ENCODE measurements around the gene GREB1L.

GREB1L gene

DNA sequence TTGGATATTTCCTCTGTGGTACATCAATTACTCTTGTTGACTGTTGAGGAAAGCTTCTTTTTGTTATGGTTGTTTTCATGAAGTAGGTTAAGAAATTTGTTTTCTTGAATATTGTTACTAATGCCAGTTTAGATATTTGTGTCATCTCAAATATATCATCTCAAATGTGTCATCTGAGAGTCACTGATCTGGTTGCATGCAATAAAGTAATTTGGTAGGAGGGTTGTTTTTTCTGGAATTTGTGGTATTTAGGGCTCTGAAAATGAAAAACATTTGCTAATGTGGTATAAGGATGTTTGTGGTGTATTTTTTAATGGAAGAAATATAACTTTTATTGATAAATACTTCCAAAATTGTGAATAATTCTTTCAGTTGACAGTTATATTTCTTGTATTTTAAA, 117.7 kb downstream of the GREB1L start:
- H2AFZ ChIP-seq (ENCODE audit: low read length) = no peak overlapping the region
- H3K4me3 ChIP-seq (ENCODE audit: low read depth, low read length, poor library complexity, severe bottlenecking) = no peak overlapping the region
- H3K9ac ChIP-seq (ENCODE audit: low read length) = no peak overlapping the region
- no peaks in the 10 kb centered on the region for H3K4me1 ChIP-seq (ENCODE audit: insufficient read depth, low read length, severe bottlenecking)
- no peaks in the 10 kb centered on the region for H3K9me2 ChIP-seq (ENCODE audit: low read depth, low read length)
- H3K9me3 ChIP-seq (ENCODE audit: low read length) = no peaks in the 10 kb centered on the region
- no peaks in the 10 kb centered on the region for H4K20me1 ChIP-seq (ENCODE audit: insufficient read depth, low read length)
- TF ChIP-seq EZH2 (IDR thresholded peaks at IDR 0.05; ENCODE audit: borderline replicate concordance, low read length) = no peak
- TF ChIP-seq, protein P1, sequence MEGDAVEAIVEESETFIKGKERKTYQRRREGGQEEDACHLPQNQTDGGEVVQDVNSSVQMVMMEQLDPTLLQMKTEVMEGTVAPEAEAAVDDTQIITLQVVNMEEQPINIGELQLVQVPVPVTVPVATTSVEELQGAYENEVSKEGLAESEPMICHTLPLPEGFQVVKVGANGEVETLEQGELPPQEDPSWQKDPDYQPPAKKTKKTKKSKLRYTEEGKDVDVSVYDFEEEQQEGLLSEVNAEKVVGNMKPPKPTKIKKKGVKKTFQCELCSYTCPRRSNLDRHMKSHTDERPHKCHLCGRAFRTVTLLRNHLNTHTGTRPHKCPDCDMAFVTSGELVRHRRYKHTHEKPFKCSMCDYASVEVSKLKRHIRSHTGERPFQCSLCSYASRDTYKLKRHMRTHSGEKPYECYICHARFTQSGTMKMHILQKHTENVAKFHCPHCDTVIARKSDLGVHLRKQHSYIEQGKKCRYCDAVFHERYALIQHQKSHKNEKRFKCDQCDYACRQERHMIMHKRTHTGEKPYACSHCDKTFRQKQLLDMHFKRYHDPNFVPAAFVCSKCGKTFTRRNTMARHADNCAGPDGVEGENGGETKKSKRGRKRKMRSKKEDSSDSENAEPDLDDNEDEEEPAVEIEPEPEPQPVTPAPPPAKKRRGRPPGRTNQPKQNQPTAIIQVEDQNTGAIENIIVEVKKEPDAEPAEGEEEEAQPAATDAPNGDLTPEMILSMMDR (IDR thresholded peaks at IDR 0.05; ENCODE audit: low read length) = no peak
- no peak overlapping the region for H3K27ac ChIP-seq (ENCODE audit: low read depth, low read length, poor library complexity, severe bottlenecking)
- no peaks in the 10 kb centered on the region for H3K27me3 ChIP-seq (ENCODE audit: insufficient read depth, low read length)
- H3K4me2 ChIP-seq (ENCODE audit: low read length) = no peak overlapping the region
- no peaks in the 10 kb centered on the region for H3K79me2 ChIP-seq (ENCODE audit: insufficient read depth, low read length)
- H3F3A ChIP-seq (ENCODE audit: insufficient read depth, low read length) = no peaks in the 10 kb centered on the region
- H3K36me3 ChIP-seq (ENCODE audit: insufficient read depth, low read length) = no peaks in the 10 kb centered on the region

DNA sequence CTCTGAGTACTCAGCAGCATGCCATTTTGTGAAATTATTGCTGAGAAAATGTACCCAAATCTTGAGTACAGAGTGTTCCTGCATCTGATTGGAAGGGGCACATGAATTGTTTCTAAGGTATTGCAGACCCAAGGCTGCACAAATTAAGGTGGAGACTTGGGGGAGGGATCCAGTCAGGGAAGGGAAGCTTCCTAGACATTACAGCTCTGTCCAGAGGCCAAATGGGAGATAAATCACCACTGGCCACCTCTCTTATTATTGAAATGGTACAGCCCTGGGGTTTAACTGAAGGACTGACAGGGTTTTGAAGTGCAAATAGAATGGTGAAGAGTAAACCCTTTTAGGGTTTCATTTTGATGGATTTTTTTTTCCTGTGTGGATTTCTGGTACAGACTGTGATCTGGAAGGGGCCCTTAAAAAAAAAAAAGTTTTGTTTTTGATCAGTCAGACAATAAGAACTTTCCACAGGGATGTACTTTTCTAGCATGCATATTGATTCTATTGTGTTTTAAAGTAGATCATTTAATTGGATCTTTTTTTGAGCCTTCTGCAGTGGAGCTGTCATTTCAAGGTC, 119.4 kb downstream of the GREB1L start:
- H3K4me2 ChIP-seq (ENCODE audit: low read length) = no peak overlapping the region
- H3K4me1 ChIP-seq (ENCODE audit: insufficient read depth, low read length, severe bottlenecking) = no peaks in the 10 kb centered on the region
- no peak overlapping the region for H3K4me3 ChIP-seq (ENCODE audit: low read depth, low read length, poor library complexity, severe bottlenecking)
- TF ChIP-seq, protein P1 (IDR thresholded peaks at IDR 0.05; ENCODE audit: low read length) = no peak
- no peak for TF ChIP-seq EZH2 (IDR thresholded peaks at IDR 0.05; ENCODE audit: borderline replicate concordance, low read length)
- no peaks in the 10 kb centered on the region for H4K20me1 ChIP-seq (ENCODE audit: insufficient read depth, low read length)
- no peaks in the 10 kb centered on the region for H3K9me2 ChIP-seq (ENCODE audit: low read depth, low read length)
- no peak overlapping the region for H3K9ac ChIP-seq (ENCODE audit: low read length)
- no peaks in the 10 kb centered on the region for H3F3A ChIP-seq (ENCODE audit: insufficient read depth, low read length)
- no peak overlapping the region for H3K27ac ChIP-seq (ENCODE audit: low read depth, low read length, poor library complexity, severe bottlenecking)
- H3K79me2 ChIP-seq (ENCODE audit: insufficient read depth, low read length) = no peaks in the 10 kb centered on the region
- no peaks in the 10 kb centered on the region for H3K36me3 ChIP-seq (ENCODE audit: insufficient read depth, low read length)
- no peak overlapping the region for H2AFZ ChIP-seq (ENCODE audit: low read length)
- H3K9me3 ChIP-seq (ENCODE audit: low read length) = no peaks in the 10 kb centered on the region
- H3K27me3 ChIP-seq (ENCODE audit: insufficient read depth, low read length) = no peaks in the 10 kb centered on the region

DNA sequence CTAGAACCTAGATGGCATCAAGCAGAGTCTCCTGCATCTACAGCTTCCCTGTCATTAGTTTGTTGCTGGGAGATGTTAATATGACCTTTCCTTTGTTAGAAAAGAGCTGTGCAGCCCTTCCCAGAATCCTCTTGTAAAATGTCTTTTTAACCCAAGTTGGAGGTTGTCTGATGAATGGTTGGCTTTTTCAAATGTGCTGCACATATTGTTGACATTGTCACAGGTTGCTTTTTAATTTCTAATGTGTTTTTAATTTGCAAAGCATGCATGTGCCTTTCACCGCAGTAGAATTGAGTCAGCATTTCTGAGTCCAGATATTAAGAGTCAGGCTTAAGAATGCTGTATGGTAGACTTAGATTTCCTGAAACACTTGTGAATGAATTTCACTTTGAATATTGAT, 120.8 kb downstream of the GREB1L start:
- Histone ChIP-seq H3K4me3 (ENCODE audit: low read depth, low read length, poor library complexity, severe bottlenecking) (no peak overlapping the region), H3K9me2 (ENCODE audit: low read depth, low read length) (no peaks in the 10 kb centered on the region), H3K4me1 (ENCODE audit: insufficient read depth, low read length, severe bottlenecking) (no peaks in the 10 kb centered on the region), H2AFZ (ENCODE audit: low read length) (no peak overlapping the region), H4K20me1 (ENCODE audit: insufficient read depth, low read length) (no peaks in the 10 kb centered on the region), H3K4me2 (ENCODE audit: low read length) (no peak overlapping the region), H3K9me3 (ENCODE audit: low read length) (no peaks in the 10 kb centered on the region), H3K9ac (ENCODE audit: low read length) (no peak overlapping the region), H3K36me3 (ENCODE audit: insufficient read depth, low read length) (no peaks in the 10 kb centered on the region), H3K27me3 (ENCODE audit: insufficient read depth, low read length) (no peaks in the 10 kb centered on the region), H3K79me2 (ENCODE audit: insufficient read depth, low read length) (no peaks in the 10 kb centered on the region), H3K27ac (ENCODE audit: low read depth, low read length, poor library complexity, severe bottlenecking) (no peak overlapping the region), H3F3A (ENCODE audit: insufficient read depth, low read length) (no peaks in the 10 kb centered on the region)
- no peak for TF ChIP-seq EZH2 (IDR thresholded peaks at IDR 0.05; ENCODE audit: borderline replicate concordance, low read length)
- TF ChIP-seq, protein P1 (IDR thresholded peaks at IDR 0.05; ENCODE audit: low read length) = no peak
